Activated CD4-positive, alpha-beta memory T cell treated with anti-CD3 and anti-CD28 coated beads, Interleukin-2, amount 10 ng/mL, durations not matched to agents 7 days and 5 days (primary cell): Measurements from ENCODE around the gene TMEM143. TPM values are rescaled to one million over a fixed set of nuclear protein-coding genes. Genes with fewer than 3 reads are reported as not detected.
A peak's percentile ranks its signal among the peaks of the same experiment; 100 is the strongest.

Experiments
- CTCF ChIA-PET: fragments of 350-600 bp; sonication (Branson Sonifier 250); formaldehyde crosslinking; loops from one replicate; lab custom pipeline; 2021; ENCODE audit warnings: antibody characterized with exemption, inconsistent platforms; lab: Charles Lee
- POLR2A ChIA-PET: fragments of 350-600 bp; sonication (Branson Sonifier 250); formaldehyde crosslinking; loops from one replicate; lab custom pipeline; 2021; ENCODE audit warnings: antibody characterized with exemption; lab: Charles Lee
- DNase-seq: peaks from one replicate; pipeline ENCODE4 v3.0.0-alpha.2; 2020
- H3K27ac Mint-ChIP-seq: one replicate; pipeline ENCODE4 v1.8.0; 2021; ENCODE audit warnings: mild to moderate bottlenecking, mixed read lengths
- H3K27me3 Mint-ChIP-seq: one replicate; pipeline ENCODE4 v1.8.0; 2021; ENCODE audit warnings: mixed read lengths
- H3K36me3 Mint-ChIP-seq: one replicate; pipeline ENCODE4 v1.8.0; 2021; ENCODE audit warnings: low read depth, mixed read lengths
- H3K4me1 Mint-ChIP-seq: one replicate; pipeline ENCODE4 v1.8.0; 2021; ENCODE audit warnings: mixed read lengths
- H3K4me3 Mint-ChIP-seq: one replicate; pipeline ENCODE4 v1.8.0; 2021; ENCODE audit warnings: mild to moderate bottlenecking, mixed read lengths
- H3K9me3 Mint-ChIP-seq: one replicate; pipeline ENCODE4 v1.8.0; 2021; ENCODE audit warnings: mixed read lengths
- total RNA-seq, 2 experiments: library from RNA; stranded (reverse); gene quantifications; one replicate each; pipeline ENCODE4 v1.2.3, GENCODE V29; 2021

The TMEM143 gene
- 10 to 100 TPM; 17.4 to 18.2 TPM for total RNA-seq

DNA sequence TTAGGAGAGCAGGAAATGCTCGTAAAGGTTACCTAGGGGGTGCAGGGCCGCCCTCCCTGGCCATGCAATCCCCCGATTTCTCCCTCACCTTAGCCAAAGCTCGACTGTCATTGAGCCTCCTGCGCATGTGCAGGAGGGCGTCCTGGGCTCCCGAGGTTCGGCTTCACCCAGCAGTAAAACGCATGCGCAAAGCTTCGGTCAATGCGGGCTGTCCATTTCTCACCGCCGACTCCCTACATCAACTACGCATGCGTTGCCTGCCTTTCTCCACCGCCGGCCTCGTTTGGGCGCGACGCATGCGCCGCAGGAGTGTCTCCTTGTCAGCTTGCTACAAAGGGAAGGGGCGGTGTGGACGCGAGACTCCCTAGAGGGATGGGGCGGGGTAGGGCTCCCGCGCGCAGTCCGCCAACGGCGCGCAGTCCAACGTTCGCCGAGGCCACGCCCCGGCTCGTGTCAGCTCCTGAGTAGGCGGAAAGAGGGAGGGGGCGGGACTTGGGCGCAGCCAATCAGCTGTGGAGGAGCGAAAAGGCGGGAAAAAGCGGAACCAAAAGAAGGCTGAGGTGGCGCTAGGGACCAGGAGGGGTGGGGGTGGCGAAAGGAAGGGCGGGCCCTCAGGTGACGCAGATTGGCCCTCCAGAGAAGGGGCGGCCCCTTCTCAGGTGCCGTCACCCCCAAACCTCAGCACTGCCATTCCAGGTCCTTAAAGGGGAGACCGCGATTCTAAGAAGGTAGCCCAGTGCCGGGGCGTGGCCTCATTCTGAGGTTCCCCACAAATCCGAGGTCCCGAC, at the start of gene TMEM143, which contains the start of gene SYNGR4:
TSS of gene TMEM143 (minus strand) at position 131 of the 788 bp plus-strand sequence. CDS start at position 111, 20 bp downstream.
TSS of gene SYNGR4 (plus strand) at position 558 of the 788 bp plus-strand sequence. CDS start 1,476 bp downstream, outside the sequence.
- Mint-ChIP-seq H3K36me3 (no peaks in the 10 kb centered on the region), H3K4me1 (peaks cover 22% of the 10 kb centered on the region), H3K9me3 (no peaks in the 10 kb centered on the region), H3K27ac (peak within 1 kb of the TSS; percentile 95), H3K27me3 (no peaks in the 10 kb centered on the region), H3K4me3 (peak within 1 kb of the TSS; percentile 82)
- POLR2A ChIA-PET = interaction anchor here (0.7 to 3.3 kb wide), 22 partner anchors 8 to 253 kb away, joined by 3 to 48 read pairs (median 4); partner anchors contain the start of genes EMP3, GRWD1, KDELR1 and PLA2G4C
- DNase-seq = peak; percentile 99
- CTCF ChIA-PET = interaction anchor here (0.6 to 3.8 kb wide), 21 partner anchors 10 to 880 kb away, joined by 3 to 53 read pairs (median 4); partner anchors contain the start of genes GRIN2D, GYS1, KDELR1 and KPTN

DNA sequence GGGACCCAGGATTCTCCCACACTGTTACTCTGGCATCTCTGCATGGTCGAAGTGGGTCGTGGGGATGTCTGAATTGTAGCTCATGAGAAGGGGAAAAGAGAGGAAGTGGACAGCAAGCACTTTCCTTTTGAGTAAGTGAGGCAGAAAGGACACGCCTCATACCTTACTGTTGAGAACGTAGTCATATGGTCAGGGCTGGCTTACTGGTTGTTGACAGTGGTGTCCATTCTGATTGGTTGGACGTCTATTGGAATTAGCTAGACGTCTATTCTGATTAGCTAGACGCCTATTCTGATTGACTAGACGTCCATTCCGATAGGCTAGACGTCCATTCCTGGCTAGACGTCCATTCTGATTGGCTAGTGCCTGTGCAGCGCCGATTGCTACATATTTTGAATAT, 42.1 kb upstream of the TMEM143 start:
- Mint-ChIP-seq H3K4me1 (peaks cover 24% of the 10 kb centered on the region), H3K36me3 (no peaks in the 10 kb centered on the region), H3K4me3 (no peak overlapping the region), H3K27me3 (peaks cover 16% of the 10 kb centered on the region), H3K27ac (no peak overlapping the region), H3K9me3 (no peaks in the 10 kb centered on the region)
- POLR2A ChIA-PET = interaction anchor here (1.3 to 1.5 kb wide), 2 partner anchors 10 to 14 kb away, joined by 3 to 4 read pairs; partner anchors contain the start of gene KDELR1
- CTCF ChIA-PET = interaction anchor here (1.3 kb wide), 1 partner anchor 14 kb away, joined by 8 read pairs; the partner anchor contains the start of gene KDELR1
- no peak for DNase-seq

DNA sequence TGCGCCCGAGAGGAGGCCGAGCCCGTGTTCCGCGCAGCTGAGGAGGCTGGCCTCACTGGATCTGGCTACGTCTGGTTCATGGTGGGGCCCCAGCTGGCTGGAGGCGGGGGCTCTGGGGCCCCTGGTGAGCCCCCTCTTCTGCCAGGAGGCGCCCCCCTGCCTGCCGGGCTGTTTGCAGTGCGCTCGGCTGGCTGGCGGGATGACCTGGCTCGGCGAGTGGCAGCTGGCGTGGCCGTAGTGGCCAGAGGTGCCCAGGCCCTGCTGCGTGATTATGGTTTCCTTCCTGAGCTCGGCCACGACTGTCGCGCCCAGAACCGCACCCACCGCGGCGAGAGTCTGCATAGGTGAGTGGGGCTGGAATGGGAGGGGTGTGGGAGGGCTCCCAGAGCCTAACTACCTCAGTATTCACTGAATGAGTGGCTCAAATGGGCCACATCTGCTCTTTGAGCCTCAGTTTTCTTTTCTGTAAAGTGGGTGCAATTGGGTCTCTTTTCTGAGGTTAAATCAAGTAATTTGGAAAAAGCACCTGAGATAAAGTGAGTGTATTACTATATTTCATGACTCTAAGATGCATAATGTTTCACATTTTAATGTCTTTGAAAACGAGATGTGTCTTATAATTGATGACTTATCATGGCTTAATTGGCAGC, 41.4 kb upstream of the TMEM143 start:
- H3K9me3 Mint-ChIP-seq = no peaks in the 10 kb centered on the region
- peaks cover 16% of the 10 kb centered on the region for H3K27me3 Mint-ChIP-seq
- DNase-seq = no peak
- peaks cover 28% of the 10 kb centered on the region for H3K4me1 Mint-ChIP-seq
- no peaks in the 10 kb centered on the region for H3K36me3 Mint-ChIP-seq
- no peak overlapping the region for H3K27ac Mint-ChIP-seq
- ChIA-PET CTCF (no interaction called here), POLR2A (interaction anchor here (1.3 to 1.5 kb wide), 2 partner anchors 11 to 13 kb away, joined by 3 to 4 read pairs; partner anchors contain the start of gene KDELR1)
- H3K4me3 Mint-ChIP-seq = no peak overlapping the region

DNA sequence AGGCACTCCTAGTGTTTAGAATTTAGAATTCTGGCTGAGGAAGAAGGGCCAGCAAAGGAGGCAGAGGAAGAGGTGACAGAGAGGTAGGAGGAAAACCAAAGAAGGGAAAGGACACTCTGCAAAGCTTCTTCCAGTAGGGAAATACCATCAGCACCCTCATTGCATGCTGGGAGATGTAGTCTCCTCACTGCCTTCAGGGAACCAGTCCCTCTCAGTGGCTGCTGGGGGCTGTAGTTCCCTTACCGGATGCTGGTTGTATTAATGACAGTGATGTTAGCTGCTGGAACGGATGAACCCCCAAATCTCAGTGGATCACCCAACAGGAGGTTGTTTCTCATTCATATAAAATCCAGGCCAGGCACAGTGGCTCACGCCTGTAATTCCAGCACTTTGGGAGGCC, 39.9 kb upstream of the TMEM143 start:
- Mint-ChIP-seq H3K4me1 (peaks cover 39% of the 10 kb centered on the region), H3K36me3 (no peaks in the 10 kb centered on the region), H3K27ac (peak overlapping the region; percentile 27), H3K4me3 (no peak overlapping the region), H3K27me3 (peaks cover 15% of the 10 kb centered on the region), H3K9me3 (peaks cover 2% of the 10 kb centered on the region)
- POLR2A ChIA-PET = interaction anchor here (1.1 to 1.2 kb wide), 2 partner anchors 12 to 40 kb away, joined by 4 read pairs; partner anchors contain the start of genes KDELR1, SYNGR4 and TMEM143
- CTCF ChIA-PET = interaction anchor here (0.6 to 1.6 kb wide), 3 partner anchors 12 to 40 kb away, joined by 3 to 4 read pairs (median 4); partner anchors contain the start of gene KDELR1
- peak; percentile 67 for DNase-seq

DNA sequence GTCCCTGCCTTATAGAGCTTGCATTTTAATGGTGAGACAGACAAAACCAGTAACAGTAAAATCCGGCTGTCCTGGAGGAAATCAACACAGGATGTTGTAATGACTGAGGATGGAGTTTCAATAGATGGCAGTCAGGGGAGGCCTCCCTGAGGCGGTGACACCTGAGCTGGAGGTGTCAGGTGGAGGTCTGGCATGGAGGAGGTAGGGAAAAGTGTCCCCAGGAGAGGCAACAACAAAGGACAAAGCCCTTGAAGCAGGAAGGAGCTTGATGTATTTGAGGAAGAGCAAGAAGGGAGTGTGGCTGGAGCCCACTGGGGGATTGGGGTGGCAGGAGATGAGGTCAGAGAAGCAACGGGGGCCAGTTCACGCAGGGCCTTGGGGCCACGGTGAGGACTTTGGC, 37.5 kb upstream of the TMEM143 start:
- DNase-seq = no peak
- H3K36me3 Mint-ChIP-seq = peaks cover 9% of the 10 kb centered on the region
- H3K9me3 Mint-ChIP-seq = peaks cover 2% of the 10 kb centered on the region
- POLR2A ChIA-PET = interaction anchor here (3.2 kb wide), 1 partner anchor 10 kb away, joined by 12 read pairs; the partner anchor contains the start of gene KDELR1
- peaks cover 49% of the 10 kb centered on the region for H3K4me1 Mint-ChIP-seq
- H3K27me3 Mint-ChIP-seq = peaks cover 20% of the 10 kb centered on the region
- no peak overlapping the region for H3K4me3 Mint-ChIP-seq
- H3K27ac Mint-ChIP-seq = no peak overlapping the region
- CTCF ChIA-PET = interaction anchor here (3.8 kb wide), 1 partner anchor 10 kb away, joined by 21 read pairs; the partner anchor contains the start of gene KDELR1

DNA sequence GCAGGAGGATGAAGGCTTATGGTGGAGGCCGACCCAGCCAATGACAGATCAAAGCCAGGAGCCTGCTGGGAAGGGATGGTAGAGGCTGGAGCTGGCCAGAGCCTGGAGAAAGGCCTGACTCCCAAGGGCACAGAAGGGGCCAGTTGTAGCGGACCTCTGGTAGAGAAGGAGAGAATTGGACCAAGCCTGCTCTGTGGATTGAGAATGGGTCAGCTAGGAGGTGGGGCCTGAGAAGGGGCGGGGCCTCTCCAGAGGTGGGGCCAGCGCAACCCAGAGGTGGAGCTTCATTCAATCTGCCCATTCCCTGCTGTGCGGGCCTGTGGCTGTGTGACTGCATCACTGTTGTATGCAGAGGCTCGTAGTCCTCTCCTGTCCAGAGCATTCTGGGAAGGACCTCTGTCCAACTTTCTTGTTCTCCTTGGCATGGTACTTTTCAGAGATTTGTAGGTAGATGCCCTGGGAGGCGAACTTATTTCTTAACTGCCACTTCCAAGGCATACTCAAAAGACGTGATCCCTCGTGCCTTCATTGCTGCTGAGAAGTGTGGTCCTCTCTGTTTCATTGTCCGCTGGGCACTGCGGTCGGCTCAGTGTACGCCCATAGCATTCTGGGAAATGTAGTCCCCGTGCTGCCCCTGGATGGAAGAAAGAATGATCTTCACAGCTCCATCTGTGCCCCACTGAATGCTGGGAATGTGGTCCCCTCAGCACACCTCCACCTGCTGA, 36.4 kb upstream of the TMEM143 start:
- H3K4me3 Mint-ChIP-seq = no peak overlapping the region
- H3K36me3 Mint-ChIP-seq = peaks cover 9% of the 10 kb centered on the region
- peaks cover 43% of the 10 kb centered on the region for H3K4me1 Mint-ChIP-seq
- peak; percentile 42 for DNase-seq
- no peak overlapping the region for H3K27ac Mint-ChIP-seq
- peaks cover 2% of the 10 kb centered on the region for H3K9me3 Mint-ChIP-seq
- peaks cover 28% of the 10 kb centered on the region for H3K27me3 Mint-ChIP-seq
- ChIA-PET CTCF (interaction anchor here (0.6 to 3.8 kb wide), 3 partner anchors 9 to 299 kb away, joined by 3 to 21 read pairs (median 3); partner anchors contain the start of gene KDELR1), POLR2A (interaction anchor here (0.6 to 3.2 kb wide), 2 partner anchors 9 to 346 kb away, joined by 3 to 12 read pairs; partner anchors contain the start of genes IZUMO1 and KDELR1)

DNA sequence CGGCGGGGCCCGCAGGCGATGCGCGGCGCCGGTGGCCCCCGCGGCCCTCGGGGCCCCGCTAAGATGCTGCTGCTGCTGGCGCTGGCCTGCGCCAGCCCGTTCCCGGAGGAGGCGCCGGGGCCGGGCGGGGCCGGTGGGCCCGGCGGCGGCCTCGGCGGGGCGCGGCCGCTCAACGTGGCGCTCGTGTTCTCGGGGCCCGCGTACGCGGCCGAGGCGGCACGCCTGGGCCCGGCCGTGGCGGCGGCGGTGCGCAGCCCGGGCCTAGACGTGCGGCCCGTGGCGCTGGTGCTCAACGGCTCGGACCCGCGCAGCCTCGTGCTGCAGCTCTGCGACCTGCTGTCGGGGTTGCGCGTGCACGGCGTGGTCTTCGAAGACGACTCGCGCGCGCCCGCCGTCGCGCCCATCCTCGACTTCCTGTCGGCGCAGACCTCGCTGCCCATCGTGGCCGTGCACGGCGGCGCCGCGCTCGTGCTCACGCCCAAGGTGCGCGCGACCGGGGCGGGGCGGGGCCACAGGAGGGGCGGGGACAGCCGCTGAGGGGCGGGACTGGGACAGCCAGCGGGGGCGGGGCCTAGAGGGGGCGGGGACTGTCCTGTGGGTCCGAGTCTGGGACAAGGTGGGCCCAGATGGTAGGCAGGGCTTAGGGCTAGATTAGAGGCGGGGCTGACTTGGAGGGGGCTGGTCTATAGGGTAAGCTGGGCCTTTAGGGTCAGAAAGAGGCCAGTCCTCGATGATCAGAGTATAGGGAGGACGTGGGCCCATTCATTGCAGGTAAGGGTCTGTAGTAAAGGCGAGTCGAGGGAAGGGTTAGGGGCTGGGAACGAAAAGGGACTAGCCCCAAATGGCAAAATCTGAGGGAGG, 34.9 kb upstream of the TMEM143 start:
- Mint-ChIP-seq H3K4me1 (peaks cover 44% of the 10 kb centered on the region), H3K9me3 (peaks cover 2% of the 10 kb centered on the region), H3K36me3 (peaks cover 9% of the 10 kb centered on the region), H3K27ac (no peak overlapping the region), H3K4me3 (peak overlapping the region; percentile 89), H3K27me3 (peaks cover 41% of the 10 kb centered on the region)
- POLR2A ChIA-PET = interaction anchor here (0.9 kb wide), 1 partner anchor 48 kb away, joined by 3 read pairs; the partner anchor contains the start of gene GRWD1
- peak; percentile 92 for DNase-seq
- CTCF ChIA-PET = interaction anchor here (0.6 to 3.8 kb wide), 2 partner anchors 7 to 218 kb away, joined by 3 to 21 read pairs; partner anchors contain the start of gene KDELR1

DNA sequence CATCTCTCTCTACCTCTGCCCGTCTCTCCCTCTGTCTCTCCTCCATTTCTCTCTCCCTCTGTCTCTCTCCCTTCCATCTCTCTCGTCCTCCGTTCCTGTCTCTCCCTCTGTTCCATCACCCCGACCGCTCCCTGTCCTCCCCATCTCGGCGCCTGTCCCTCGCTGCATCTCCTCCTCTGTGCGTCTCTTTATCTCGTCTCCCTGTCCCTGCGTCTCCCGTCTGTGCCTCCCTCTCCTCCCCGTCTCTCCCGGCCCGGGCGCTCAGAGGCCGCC, 34.3 kb upstream of the TMEM143 start:
- DNase-seq = no peak
- Mint-ChIP-seq H3K27ac (peak overlapping the region; percentile 72), H3K4me3 (peak overlapping the region; percentile 89), H3K27me3 (peaks cover 44% of the 10 kb centered on the region), H3K9me3 (peaks cover 2% of the 10 kb centered on the region), H3K36me3 (peaks cover 9% of the 10 kb centered on the region), H3K4me1 (peaks cover 41% of the 10 kb centered on the region)
- ChIA-PET POLR2A (interaction anchor here (0.9 kb wide), 1 partner anchor 48 kb away, joined by 3 read pairs; the partner anchor contains the start of gene GRWD1), CTCF (no interaction called here)

DNA sequence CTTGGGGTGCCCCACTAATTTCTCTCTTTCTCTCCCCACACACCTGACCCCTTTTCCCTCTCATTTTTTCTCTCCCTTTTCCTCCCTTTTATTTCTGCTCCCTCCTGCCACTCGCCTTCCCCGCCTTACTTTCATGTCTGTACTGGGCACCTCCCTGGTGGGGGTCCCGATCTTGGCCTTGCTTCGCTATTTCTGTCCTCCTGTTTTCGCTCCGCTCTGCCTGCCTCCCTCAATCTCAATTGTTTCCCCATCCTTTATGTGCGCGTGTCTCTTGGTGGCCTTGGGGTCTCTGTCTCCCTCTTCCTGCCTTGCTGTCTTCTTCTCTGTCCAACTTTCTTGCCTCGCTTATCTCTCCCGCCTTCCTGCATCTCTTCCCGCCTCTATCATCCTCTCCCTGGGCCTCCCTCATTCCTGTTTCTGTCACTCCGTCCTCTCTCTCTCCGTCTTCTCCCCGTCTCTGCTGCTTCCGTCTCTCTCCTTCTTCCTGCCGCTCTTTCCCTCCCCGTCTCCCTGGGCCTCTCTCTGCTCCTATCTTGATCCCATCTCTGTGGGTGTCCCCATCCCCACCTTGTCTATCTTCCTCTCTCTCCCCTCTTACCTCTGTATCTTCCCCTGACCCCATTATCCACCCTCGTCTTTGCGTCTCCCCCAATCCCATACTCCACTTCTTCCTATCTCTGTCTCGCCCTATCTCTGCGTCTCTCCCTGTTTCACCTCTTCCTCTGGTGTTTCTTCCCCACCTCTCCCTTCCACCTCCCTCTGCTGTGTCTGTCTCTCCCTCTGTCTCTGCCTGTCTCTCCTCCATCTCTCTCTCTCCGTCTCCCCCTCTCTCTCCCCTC, 33.7 kb upstream of the TMEM143 start:
- no peak for DNase-seq
- H3K27me3 Mint-ChIP-seq = peaks cover 50% of the 10 kb centered on the region
- ChIA-PET CTCF (no interaction called here), POLR2A (no interaction called here)
- peaks cover 9% of the 10 kb centered on the region for H3K36me3 Mint-ChIP-seq
- H3K4me1 Mint-ChIP-seq = peaks cover 40% of the 10 kb centered on the region
- H3K4me3 Mint-ChIP-seq = peak overlapping the region; percentile 89
- H3K27ac Mint-ChIP-seq = peak overlapping the region; percentile 72
- peaks cover 2% of the 10 kb centered on the region for H3K9me3 Mint-ChIP-seq

DNA sequence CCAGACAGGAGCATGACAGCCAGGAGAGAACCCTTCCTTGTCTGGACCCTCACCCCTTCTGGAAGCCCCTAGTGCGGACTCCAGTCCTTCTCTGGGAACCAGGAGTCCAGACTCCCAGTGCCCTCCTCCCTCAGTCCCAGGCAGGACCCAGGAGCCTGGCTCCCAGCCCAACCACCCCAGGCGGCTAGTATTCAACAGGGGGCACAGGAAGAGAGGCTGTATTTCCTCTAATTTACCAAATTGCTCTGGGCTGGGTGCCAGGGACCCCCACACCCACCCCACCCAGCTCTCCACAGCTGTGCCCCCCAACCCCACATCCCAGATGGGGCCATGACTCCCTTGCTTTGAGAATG, 33.1 kb upstream of the TMEM143 start:
- peaks cover 9% of the 10 kb centered on the region for H3K36me3 Mint-ChIP-seq
- no peak overlapping the region for H3K27ac Mint-ChIP-seq
- POLR2A ChIA-PET = no interaction called here
- DNase-seq = no peak
- no peak overlapping the region for H3K4me3 Mint-ChIP-seq
- H3K27me3 Mint-ChIP-seq = peaks cover 52% of the 10 kb centered on the region
- peaks cover 2% of the 10 kb centered on the region for H3K9me3 Mint-ChIP-seq
- CTCF ChIA-PET = no interaction called here
- peaks cover 38% of the 10 kb centered on the region for H3K4me1 Mint-ChIP-seq
